SHP77 (cell line): ENCODE data around the gene B4GALT3.
"Not testable (repeated sequence)": the region's sequence is repeated elsewhere in the genome, so short reads cannot be mapped to it uniquely, and the experiment has no call there.

Experiments
- DNase-seq, 2 experiments: peaks; one replicate each; lab custom pipeline; 2025; lab: John Stamatoyannopoulos, UW

Gene B4GALT3

GRCh38 chr1:161177112-161177935 is at the start of gene B4GALT3:
Gene B4GALT3, minus strand, starts transcription at chr1:161177507. Its CDS starts 1,447 bp downstream, at chr1:161176060.
- peak; percentile 91 to 94 for DNase-seq

DNA sequence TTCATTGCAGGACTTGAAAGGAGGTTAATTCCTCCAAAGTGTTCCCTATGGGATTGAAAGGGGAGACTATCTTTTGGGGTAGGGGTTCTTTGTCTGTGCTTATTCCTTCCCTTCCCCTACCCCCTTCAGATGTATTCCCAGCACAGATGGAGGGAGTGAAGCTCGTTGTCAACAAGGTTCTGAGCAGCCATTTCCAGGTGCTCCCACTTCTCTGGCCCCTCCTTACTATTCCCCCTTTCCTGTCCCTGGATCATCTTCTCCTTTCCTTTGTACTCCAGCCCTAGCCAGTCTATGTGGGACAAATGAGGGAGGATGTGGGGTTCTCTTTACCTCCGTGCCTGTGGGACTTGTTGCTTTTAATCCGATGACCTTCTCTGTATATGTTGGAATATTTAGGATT is 49.5 kb upstream of the B4GALT3 start:
- DNase-seq, result peak in 1 of 2 experiments; percentile 28

- DNase-seq, result peak in 1 of 2 experiments; percentile 23
Observed at GRCh38 chr1:161226320-161226711, 49.0 kb upstream of the B4GALT3 start.

GRCh38 chr1:161225534-161226319 is 48.4 kb upstream of the B4GALT3 start, which contains the start of gene TOMM40L:
Gene TOMM40L, plus strand, starts transcription at chr1:161226060. Its CDS starts 430 bp downstream, at chr1:161226490.
- DNase-seq, result peak; percentile 98

DNA sequence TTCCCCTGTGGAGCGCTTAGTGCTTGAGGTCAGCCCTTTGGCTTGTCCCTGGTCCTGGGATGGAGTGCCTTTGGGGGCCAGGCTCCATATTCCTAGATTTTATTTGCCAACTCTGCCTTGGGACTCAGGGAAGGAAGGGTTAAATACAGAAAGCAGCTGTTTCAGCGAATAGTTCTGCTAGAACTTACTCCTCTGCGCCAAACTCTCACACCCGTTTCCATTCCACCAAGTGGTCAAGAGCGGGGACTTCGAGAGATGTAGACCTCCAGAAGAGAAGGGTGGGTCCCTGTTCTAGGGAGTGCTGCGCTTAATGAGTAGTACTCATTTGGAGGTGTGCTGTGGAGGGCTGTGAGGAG is 47.8 kb upstream of the B4GALT3 start:
- no peak for DNase-seq

- DNase-seq, result not testable (repeated sequence)
Observed at GRCh38 chr1:161224695-161225087, 47.4 kb upstream of the B4GALT3 start.

DNA sequence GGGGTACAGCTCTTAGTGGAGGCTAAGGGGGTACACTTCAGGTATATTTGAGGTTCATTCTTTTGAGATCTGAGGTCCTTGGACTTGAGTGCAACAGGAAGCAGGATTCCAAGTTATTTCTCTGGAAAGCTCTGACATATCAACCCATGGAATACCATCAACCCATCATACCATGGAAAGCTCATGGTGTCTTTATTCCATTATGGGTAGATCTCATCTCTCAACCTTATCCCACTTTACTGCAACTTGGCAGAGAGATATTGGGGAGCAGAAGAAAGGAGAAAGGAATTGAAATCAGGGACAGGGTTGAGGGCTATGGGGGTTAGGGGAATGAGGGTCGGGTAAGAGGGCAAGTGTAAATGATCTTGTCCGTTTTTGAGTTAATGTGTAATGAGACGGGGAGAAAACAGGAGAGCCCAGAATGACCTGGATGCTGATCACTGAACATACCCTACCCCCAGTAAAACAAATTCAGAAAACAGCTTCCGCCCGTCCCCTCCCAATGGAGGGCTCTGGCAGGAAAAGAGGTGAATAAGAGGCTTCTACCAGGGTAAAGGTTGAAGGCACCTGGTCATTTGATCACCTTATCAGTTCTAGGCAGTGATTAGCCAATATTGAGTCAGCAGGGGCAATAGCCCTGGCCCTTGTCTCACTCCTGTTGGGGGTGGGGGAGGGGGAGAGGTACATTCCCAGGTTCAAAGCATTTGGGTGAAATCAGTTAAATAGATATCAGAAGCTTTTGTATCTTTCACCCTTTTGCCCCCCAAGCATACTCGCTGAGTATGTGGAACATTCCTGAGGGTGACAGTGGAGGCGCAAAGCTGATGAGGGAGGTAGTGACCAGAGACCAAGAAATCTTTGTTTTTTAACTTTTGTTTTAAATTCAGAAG is 46.7 kb upstream of the B4GALT3 start:
- no peak for DNase-seq

DNA sequence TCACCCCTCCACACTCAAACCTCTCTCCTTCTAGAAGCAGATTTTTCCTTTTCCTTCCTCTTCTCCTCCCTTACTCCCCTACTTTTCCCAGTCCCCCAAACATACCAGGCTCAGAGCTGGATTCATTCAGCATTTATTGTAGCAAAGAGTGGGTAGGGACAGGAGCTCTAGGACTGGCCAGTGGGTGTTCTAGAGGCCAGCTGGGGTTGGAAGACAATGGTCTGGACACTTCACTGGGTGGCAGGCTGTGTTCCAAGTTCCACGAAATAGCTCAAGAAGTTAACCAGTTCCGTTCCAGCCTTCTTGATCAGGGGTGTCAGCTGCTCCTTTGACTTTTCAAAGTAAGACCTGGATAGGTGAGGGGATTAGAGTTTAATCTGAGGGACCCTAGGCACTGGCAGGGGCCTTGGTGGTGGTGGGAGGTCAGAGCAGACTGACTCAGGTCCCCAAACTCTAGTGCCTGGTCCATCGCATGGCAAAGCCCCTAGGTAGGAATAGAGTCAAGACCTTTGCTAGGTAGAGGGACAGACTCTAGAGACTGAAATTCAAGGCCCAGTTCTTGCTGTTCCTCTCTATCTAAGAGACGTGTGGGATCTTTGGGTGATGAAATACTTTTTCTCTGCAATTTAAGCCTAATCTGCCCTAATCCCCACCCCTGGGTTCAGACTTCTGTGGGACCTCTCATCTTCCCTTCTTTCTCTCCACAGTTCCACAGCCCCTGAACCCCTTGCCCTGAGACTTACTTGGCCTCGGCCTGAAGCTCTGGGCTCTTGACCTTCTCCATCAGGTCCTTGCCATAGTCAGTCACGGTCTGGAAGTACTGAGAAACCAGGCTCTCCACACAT is 45.1 kb upstream of the B4GALT3 start:
- no peak for DNase-seq

DNA sequence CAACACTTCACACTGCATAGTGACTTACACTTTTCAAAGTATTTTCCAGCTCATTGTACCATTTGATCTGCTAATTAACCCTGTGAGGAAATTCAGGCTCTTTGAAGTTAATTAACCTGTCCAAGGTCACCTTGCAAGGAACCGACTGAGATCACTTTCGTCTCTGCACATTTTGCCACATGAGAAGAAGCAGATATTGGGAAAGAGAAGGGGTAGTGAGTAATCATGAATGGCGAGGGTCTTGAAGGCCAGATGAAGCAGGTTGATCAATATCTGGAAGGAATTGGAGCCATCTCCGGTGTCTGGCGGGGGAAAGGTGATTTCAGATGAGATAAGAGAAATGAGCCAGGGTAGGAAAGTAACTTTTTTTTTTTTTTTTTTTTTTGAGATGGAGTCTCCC is 42.7 kb upstream of the B4GALT3 start:
- no peak for DNase-seq

DNA sequence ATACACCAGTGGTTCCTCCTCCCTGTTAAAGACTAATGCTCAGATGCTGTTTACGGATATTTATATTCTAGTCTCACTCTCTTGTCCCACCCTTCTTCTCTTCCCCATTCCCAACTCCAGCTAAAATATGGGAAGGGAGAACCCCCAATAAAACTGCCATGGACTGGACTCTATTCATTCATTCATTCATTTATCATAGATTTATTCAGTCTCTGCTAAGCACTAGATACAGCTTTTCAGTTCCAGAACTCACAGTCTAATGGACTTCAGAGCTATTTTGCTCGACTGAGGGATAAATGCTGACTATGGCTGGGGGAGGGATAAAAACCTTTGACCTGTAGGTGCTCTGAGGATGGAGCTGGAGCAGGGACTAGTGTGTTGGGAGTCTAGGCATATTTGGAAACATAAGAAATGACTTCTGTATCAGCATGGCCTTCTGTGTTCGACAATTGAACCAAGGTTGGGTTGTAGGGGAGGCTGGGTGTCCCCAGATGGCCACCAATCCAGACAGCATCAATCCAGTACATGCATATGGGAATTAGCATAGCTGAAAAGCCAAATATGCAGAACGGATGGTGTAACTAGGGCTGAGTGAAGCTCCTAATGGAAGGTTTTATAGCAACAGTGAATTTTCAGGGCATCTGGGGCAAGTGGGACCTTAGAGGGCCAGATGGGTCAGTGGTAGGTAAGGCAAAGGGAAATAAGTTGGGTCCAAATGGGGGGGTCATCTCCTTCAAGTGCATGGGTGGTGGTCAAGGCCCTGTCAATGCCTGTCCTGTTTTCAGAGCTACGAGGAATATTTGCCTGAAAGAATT is 42.0 kb upstream of the B4GALT3 start:
- DNase-seq, result no peak

DNA sequence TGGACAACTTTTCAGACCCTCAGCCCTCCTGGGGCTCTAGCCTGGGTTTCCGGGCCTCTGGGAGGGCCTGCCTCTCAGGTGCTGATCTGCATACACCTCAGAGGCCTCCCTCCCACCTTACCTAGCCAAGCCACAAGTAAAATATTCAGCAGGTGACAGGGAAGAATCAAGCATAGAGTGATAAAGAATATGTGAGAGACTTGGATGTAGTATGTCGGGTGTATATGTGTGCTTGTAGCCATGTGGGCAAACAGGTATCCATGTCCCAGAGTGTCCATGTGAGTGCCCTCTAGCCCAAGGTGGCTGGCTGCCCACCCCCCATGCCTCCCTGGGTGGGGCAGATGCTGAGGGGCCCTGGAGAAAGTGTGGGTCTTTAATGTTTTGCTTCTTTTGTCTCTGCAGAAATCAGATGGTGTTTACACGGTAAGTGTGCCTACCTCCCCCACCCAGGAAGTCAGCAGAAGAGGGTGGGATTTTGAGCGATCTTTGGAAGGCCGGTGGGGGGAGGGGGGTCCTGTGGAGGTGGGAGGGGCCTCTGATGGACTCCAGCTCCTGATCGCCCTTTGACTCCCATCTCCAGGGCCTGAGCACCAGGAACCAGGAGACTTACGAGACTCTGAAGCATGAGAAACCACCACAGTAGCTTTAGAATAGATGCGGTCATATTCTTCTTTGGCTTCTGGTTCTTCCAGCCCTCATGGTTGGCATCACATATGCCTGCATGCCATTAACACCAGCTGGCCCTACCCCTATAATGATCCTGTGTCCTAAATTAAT is 41.2 kb upstream of the B4GALT3 start:
- no peak for DNase-seq

DNA sequence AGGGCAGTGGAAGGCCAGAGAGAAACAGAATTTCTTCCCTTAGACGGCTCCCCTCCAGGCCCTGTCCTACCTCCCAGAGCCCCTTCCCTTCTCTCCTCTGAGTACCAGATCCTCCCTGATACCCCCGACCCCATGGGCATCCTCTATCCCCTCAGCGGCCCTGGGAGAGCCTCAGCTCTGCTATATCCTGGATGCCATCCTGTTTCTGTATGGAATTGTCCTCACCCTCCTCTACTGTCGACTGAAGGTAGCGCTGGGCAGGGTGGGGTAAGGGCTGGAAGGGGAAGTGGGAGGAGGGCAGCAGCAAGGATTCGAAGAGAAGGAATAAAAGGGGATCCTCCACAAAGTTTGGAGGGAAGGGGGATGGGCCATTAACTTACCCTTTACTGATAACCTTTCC is 40.5 kb upstream of the B4GALT3 start:
- no peak for DNase-seq

DNA sequence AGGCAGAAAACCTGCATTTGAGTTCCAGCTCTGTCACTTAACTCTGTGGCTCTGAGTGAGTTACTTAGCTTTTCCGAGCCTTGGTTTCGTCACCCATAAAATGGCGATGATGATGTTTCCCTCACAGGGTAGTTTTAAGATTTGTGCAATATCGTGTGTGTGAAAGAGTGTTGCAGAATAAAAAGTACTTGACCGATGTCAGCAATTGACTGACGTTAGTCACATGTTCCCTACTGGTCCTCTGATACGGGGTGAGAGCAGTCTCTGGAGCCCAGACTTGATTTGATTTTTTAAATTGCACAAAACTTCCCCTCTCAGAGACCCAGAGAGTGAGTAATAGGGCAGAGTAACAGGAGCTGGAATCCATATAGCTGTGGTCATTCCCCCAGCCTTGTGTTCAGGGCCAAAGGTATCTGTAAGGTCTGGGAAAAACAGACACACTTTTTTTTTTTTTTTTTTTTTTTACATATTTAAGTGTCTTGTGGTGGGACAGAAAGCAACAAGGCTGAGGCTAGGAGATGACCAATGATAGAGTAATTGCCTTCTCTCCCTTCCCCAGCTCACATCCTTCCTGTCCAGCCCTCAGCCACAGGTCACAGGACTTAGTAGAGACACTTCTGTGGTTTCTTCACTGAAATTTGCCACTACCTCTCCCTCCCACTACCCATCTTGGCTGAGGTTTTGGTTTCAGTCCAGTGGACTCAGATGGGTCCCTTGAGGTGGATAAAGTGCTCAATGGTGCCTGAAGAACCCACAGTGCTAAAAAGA is 39.8 kb upstream of the B4GALT3 start:
- no peak for DNase-seq

GRCh38 chr1:161215076-161215475 is 37.8 kb upstream of the B4GALT3 start, which contains the start of gene FCER1G:
Gene FCER1G, plus strand, starts transcription at chr1:161215295. Its CDS starts 27 bp downstream, at chr1:161215322.
- DNase-seq, result no peak

- no peak for DNase-seq
Observed at GRCh38 chr1:161214369-161214768, 37.1 kb upstream of the B4GALT3 start.

DNA sequence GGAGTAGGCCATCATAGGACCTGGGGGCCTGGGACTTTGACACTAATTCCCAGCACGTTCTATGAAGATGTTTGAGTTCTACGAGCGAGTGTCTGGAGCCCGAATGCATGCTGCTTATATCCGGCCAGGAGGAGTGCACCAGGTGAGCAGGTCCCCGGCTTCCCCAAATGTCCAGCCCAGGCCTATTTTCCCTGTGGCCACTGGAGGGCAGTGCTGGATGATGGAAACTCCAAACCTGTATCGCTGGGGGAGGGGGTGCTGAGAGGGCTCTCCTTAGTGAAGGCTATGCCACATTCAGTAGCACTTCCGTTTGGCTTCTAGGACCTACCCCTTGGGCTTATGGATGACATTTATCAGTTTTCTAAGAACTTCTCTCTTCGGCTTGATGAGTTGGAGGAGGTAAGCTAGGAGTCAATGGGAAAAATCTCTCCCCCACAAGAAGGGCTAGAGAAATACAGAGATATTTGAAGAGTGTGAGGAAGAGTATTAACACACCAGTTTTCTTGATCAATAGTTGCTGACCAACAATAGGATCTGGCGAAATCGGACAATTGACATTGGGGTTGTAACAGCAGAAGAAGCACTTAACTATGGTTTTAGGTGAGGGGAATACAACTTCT is 32.6 kb upstream of the B4GALT3 start:
- DNase-seq, result peak; percentile 86 to 87

DNA sequence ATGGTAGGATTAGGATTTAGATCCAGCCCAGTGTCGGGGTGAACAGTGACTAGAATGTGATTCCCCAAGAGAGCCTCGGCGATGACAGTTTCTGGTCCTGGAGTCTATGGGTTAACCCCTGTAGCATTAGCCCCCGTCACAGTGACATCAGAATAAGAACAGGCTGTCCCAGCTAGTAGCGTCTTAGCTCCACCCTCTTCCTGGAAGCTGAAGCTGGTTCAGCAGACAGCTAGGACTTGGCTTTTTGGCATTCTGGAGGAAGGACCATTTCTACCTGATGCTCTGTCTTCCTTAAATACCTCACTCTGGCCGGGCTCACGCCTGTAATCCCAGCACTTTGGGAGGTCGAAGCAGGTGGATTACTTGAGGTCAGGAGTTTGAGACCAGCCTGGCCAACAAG is 29.9 kb upstream of the B4GALT3 start:
- no peak for DNase-seq
